H1 (cell line): ENCODE results near the gene TFDP1. TPM values are rescaled to one million over a fixed set of nuclear protein-coding genes. Genes with fewer than 3 reads are reported as not detected.
A peak's percentile ranks its signal among the peaks of the same experiment; 100 is the strongest.

ENCODE experiments used
- CTCF ChIA-PET: fragments of 300-600 bp; sonication (Branson Sonifier 250); formaldehyde crosslinking; loops from one replicate; lab custom pipeline; 2021; ENCODE audit not compliant: partially characterized antibody; lab: Charles Lee
- POLR2A ChIA-PET: fragments of 300-600 bp; sonication (Branson Sonifier 250); formaldehyde crosslinking; loops from one replicate; lab custom pipeline; 2021; ENCODE audit warnings: inconsistent platforms; ENCODE audit not compliant: partially characterized antibody; lab: Charles Lee
- DNase-seq, 2 experiments: peaks; one replicate each; pipeline versions ENCODE4 v3.0.0 to v3.0.0-alpha.2; 2010 to 2022; ENCODE audit warnings: low spot score in 2 of 2, low read depth in 1 of 2, mixed read lengths in 1 of 2
- FAIRE-seq: peaks from 2 replicates; lab custom pipeline; 2011; peaks lifted over from hg19 to GRCh38; lab: Jason Lieb, UNC
- H2AFZ ChIP-seq: 2 replicates; pipeline ENCODE4 v1.8.1; 2012; ENCODE audit warnings: low read length, inconsistent platforms
- H2AK5ac ChIP-seq: 2 replicates; pipeline ENCODE4 v1.6.1; 2013; ENCODE audit warnings: low read depth, low read length
- H2BK120ac ChIP-seq: replicated peaks from 2 replicates; pipeline ENCODE3; 2013; ENCODE audit warnings: low read depth, low read length, inconsistent platforms
- H2BK12ac ChIP-seq: 2 replicates; pipeline ENCODE4 v1.6.1; 2013; ENCODE audit warnings: low read depth, low read length
- H2BK15ac ChIP-seq: 2 replicates; pipeline ENCODE4 v1.6.1; 2013; ENCODE audit warnings: low read length
- H2BK20ac ChIP-seq: 2 replicates; pipeline ENCODE4 v1.6.1; 2013; ENCODE audit warnings: low read length
- H2BK5ac ChIP-seq: 2 replicates; pipeline ENCODE4 v1.6.1; 2013; ENCODE audit warnings: low read depth, low read length
- H3K14ac ChIP-seq: 2 replicates; pipeline ENCODE4 v1.6.1; 2013; ENCODE audit warnings: inconsistent platforms; ENCODE audit not compliant: insufficient read length
- H3K18ac ChIP-seq: 2 replicates; pipeline ENCODE4 v1.6.1; 2013; ENCODE audit warnings: low read length; ENCODE audit errors: extremely low read depth
- H3K23ac ChIP-seq: 2 replicates; pipeline ENCODE4 v1.6.1; 2013; ENCODE audit warnings: inconsistent platforms; ENCODE audit not compliant: insufficient read length
- H3K23me2 ChIP-seq: 2 replicates; pipeline ENCODE4 v1.6.1; 2013; ENCODE audit warnings: low read depth, low read length
- H3K27ac ChIP-seq: 2 replicates; pipeline ENCODE4 v1.6.1; 2011; ENCODE audit warnings: low read depth, low read length, inconsistent platforms
- H3K27me3 ChIP-seq, 4 experiments: replicated peaks in 1 of 4; 1 replicate in 1 of 4; 2 replicates in 3 of 4; pipeline versions ENCODE4 v1.6.1 to v1.8.1; 2011 to 2013; ENCODE audit warnings: low read length in 3 of 4, mild to moderate bottlenecking in 3 of 4, inconsistent platforms in 2 of 4, mixed read lengths in 2 of 4, moderate library complexity in 1 of 4; ENCODE audit not compliant: control insufficient read depth in 3 of 4, insufficient read depth in 3 of 4; ENCODE audit errors: extremely low read depth in 1 of 4
- H3K36me3 ChIP-seq, 4 experiments: 2 replicates each; pipeline versions ENCODE4 v1.6.1 to v1.8.1; 2011 to 2013; ENCODE audit warnings: mild to moderate bottlenecking in 4 of 4, low read length in 3 of 4, moderate library complexity in 2 of 4, control low read depth in 1 of 4, inconsistent platforms in 1 of 4; ENCODE audit not compliant: insufficient read depth in 4 of 4, control insufficient read depth in 2 of 4
- H3K4ac ChIP-seq: replicated peaks from 2 replicates; pipeline ENCODE3; 2013; ENCODE audit warnings: low read length, low read depth, mixed read lengths, inconsistent platforms; ENCODE audit not compliant: insufficient read length
- H3K4me1 ChIP-seq, 4 experiments: replicated peaks in 1 of 4; 1 replicate in 1 of 4; 2 replicates in 3 of 4; pipeline versions ENCODE4 v1.6.1 to v1.8.1; 2011 to 2013; ENCODE audit warnings: low read length in 3 of 4, inconsistent platforms in 2 of 4, mixed read lengths in 1 of 4; ENCODE audit not compliant: insufficient read depth in 4 of 4, control insufficient read depth in 3 of 4
- H3K4me2 ChIP-seq, 2 experiments: 2 replicates each; pipeline versions ENCODE4 v1.6.1 to v1.8.1; 2011 to 2013; ENCODE audit warnings: low read depth in 2 of 2, low read length in 2 of 2, control low read depth in 1 of 2, inconsistent platforms in 1 of 2, mild to moderate bottlenecking in 1 of 2; ENCODE audit not compliant: insufficient read depth in 1 of 2
- H3K4me3 ChIP-seq, 4 experiments: fragments of 200-600, 300-600 bp in 1 of 4; sonication (generic), shearing (Covaris generic), sonication (Bioruptor Twin) in 1 of 4; 2 replicates each; pipeline versions ENCODE4 v1.5.1 to v1.8.1; 2011 to 2016; ENCODE audit warnings: low read length in 4 of 4, low read depth in 3 of 4, control low read depth in 2 of 4, inconsistent platforms in 2 of 4, mild to moderate bottlenecking in 2 of 4, mixed read lengths in 1 of 4, moderate library complexity in 1 of 4; ENCODE audit not compliant: insufficient read depth in 2 of 4; ENCODE audit errors: extremely low read depth in 1 of 4
- H3K56ac ChIP-seq: replicated peaks from 2 replicates; pipeline ENCODE3; 2013; ENCODE audit warnings: low read depth, mild to moderate bottlenecking, mixed read lengths, low read length, inconsistent platforms; ENCODE audit not compliant: insufficient read length
- H3K79me1 ChIP-seq: 2 replicates; pipeline ENCODE4 v1.6.1; 2013; ENCODE audit warnings: low read depth, low read length, control low read depth
- H3K79me2 ChIP-seq, 2 experiments: 2 replicates each; pipeline versions ENCODE4 v1.6.1 to v1.8.1; 2012 to 2013; ENCODE audit warnings: low read length in 2 of 2, mild to moderate bottlenecking in 2 of 2, inconsistent platforms in 1 of 2; ENCODE audit not compliant: insufficient read depth in 2 of 2, control insufficient read depth in 1 of 2
- H3K9ac ChIP-seq, 4 experiments: replicated peaks in 1 of 4; 1 replicate in 1 of 4; 2 replicates in 3 of 4; pipeline versions ENCODE4 v1.6.1 to v1.8.1; 2011 to 2013; ENCODE audit warnings: low read depth in 3 of 4, low read length in 3 of 4, control low read depth in 2 of 4, mild to moderate bottlenecking in 2 of 4, moderate library complexity in 2 of 4, inconsistent platforms in 1 of 4; ENCODE audit errors: extremely low read depth in 1 of 4
- H3K9me3 ChIP-seq, 2 experiments: 2 replicates each; pipeline versions ENCODE4 v1.6.1 to v1.8.1; 2012 to 2013; ENCODE audit warnings: mild to moderate bottlenecking in 2 of 2, moderate library complexity in 2 of 2, control low read depth in 1 of 2, inconsistent platforms in 1 of 2, low read depth in 1 of 2, low read length in 1 of 2, mixed read lengths in 1 of 2; ENCODE audit not compliant: insufficient read depth in 2 of 2
- H4K20me1 ChIP-seq, 2 experiments: replicated peaks in 1 of 2; 2 replicates each; pipeline versions ENCODE3 to v1.8.1; 2011 to 2013; ENCODE audit warnings: inconsistent platforms in 2 of 2, low read length in 2 of 2, mild to moderate bottlenecking in 1 of 2; ENCODE audit not compliant: insufficient read depth in 2 of 2, control insufficient read depth in 1 of 2
- H4K5ac ChIP-seq: 2 replicates; pipeline ENCODE4 v1.6.1; 2013; ENCODE audit warnings: low read length, low read depth, mixed read lengths, inconsistent platforms; ENCODE audit not compliant: insufficient read length
- H4K8ac ChIP-seq: 2 replicates; pipeline ENCODE4 v1.8.0; 2013; ENCODE audit warnings: mild to moderate bottlenecking, moderate library complexity, low read length, inconsistent platforms; ENCODE audit not compliant: insufficient read depth; ENCODE audit errors: extremely low read depth
- H4K91ac ChIP-seq: replicated peaks from 2 replicates; pipeline ENCODE3; 2013; ENCODE audit warnings: low read length, mixed read lengths, inconsistent platforms; ENCODE audit not compliant: insufficient read length
- ATF2 ChIP-seq: IDR thresholded peaks from 2 replicates; pipeline ENCODE4 v1.6.1; 2012; ENCODE audit warnings: low read length, inconsistent platforms
- ATF3 ChIP-seq: IDR thresholded peaks from 2 replicates; pipeline ENCODE4 v1.6.1; 2011; ENCODE audit warnings: low read depth, mild to moderate bottlenecking, low read length; ENCODE audit not compliant: insufficient read depth
- BRCA1 ChIP-seq: IDR thresholded peaks from 2 replicates; pipeline ENCODE4 v1.6.1; 2012; ENCODE audit warnings: low read depth, low read length, improper control_type of control experiment
- GABPA ChIP-seq: IDR thresholded peaks from 2 replicates; pipeline ENCODE4 v1.6.1; 2011; ENCODE audit warnings: mild to moderate bottlenecking, low read length, moderate library complexity, borderline replicate concordance; ENCODE audit not compliant: insufficient read depth
- JUND ChIP-seq: IDR thresholded peaks from 2 replicates; pipeline ENCODE4 v1.6.1; 2011; ENCODE audit warnings: mild to moderate bottlenecking, improper control_type of control experiment, low read length
- RNF2 ChIP-seq: fragments of 200-900, 300-1000 bp; sonication (generic); IDR thresholded peaks from 2 replicates; pipeline ENCODE4 v1.7.1; 2016; ENCODE audit warnings: borderline replicate concordance, low read depth, mild to moderate bottlenecking, antibody characterized with exemption, low read length; ENCODE audit not compliant: poor library complexity, severe bottlenecking; ENCODE audit errors: missing control alignments
- RXRA ChIP-seq: IDR thresholded peaks from 2 replicates; pipeline ENCODE4 v1.6.1; 2011; ENCODE audit warnings: low read depth, mild to moderate bottlenecking, low read length, moderate library complexity; ENCODE audit not compliant: insufficient read depth
- TAF7 ChIP-seq: optimal IDR thresholded peaks from 2 replicates; pipeline ENCODE3; 2011; ENCODE audit warnings: low read depth, mild to moderate bottlenecking, inconsistent platforms, low read length, moderate library complexity, borderline replicate concordance
- WGBS, 2 experiments: shearing (Covaris generic) in 1 of 2; methylation state at CpG; one replicate each; pipeline versions ENCODE4 v1.1.6 to v1.1.7; 2013 to 2015; ENCODE audit warnings: low lambda C conversion rate in 2 of 2, mixed read lengths in 2 of 2, inconsistent platforms in 1 of 2, low coverage in 1 of 2, missing lambda C conversion rate in 1 of 2; ENCODE audit not compliant: insufficient replicate concordance in 2 of 2, insufficient coverage in 1 of 2, insufficient read length in 1 of 2; ENCODE audit errors: extremely low coverage in 1 of 2, missing lambda C conversion rate in 1 of 2; 5-methylcytosine and 5-hydroxymethylcytosine counted together
- polyA plus RNA-seq, 7 experiments: library from polyadenylated mRNA; depleted of rRNA in 3 of 7; stranded (reverse) in 5 of 7; unstranded in 2 of 7; fragments of >200 nt in 5 of 7; fragments of 200-250 nt in 2 of 7; gene quantifications; 1 replicate in 5 of 7; 2 replicates in 1 of 7; 4 replicates in 1 of 7; pipeline versions ENCODE4 v1.2.1 to v1.2.3, GENCODE V29; 2011 to 2013; ENCODE audit warnings: missing spikeins in 2 of 7, mixed read lengths in 2 of 7
- total RNA-seq: library from RNA; stranded (reverse); fragmentation: NEBNext Ultra II Directional; extraction: Animal tissue kit (Norgen Biotek cat#: 25700); gene quantifications from 2 replicates; pipeline ENCODE4 v1.2.1, GENCODE V29; 2021

The TFDP1 gene
- total and polyA plus RNA-seq, 2 of the 8 experiments (the other 6 are each of a cell fraction or from before 2014, with no cell fraction given) = 43.6 to 81.9 TPM

- FAIRE-seq = no peak
- ChIA-PET CTCF (interaction anchor here (0.5 to 1.9 kb wide), 10 partner anchors 8 to 201 kb away, joined by 3 to 5 read pairs (median 3); no protein-coding TSS in a partner anchor), POLR2A (interaction anchor here (1.3 to 1.6 kb wide), 2 partner anchors 9 to 49 kb away, joined by 3 to 5 read pairs; no protein-coding TSS in a partner anchor)
- TF ChIP-seq JUND = no peak
- TF ChIP-seq BRCA1 = no peak
- no peak for TF ChIP-seq TAF7
- TF ChIP-seq ATF2 = no peak
- TF ChIP-seq RNF2 = no peak
- no peak for TF ChIP-seq RXRA
- TF ChIP-seq GABPA = no peak
- TF ChIP-seq ATF3 = no peak
Observed at GRCh38 chr13:113544071-113544891, 40.3 kb upstream of the TFDP1 start.

More at GRCh38 chr13:113544071-113544891, 40.3 kb upstream of the TFDP1 start:
- Histone ChIP-seq H3K4me3 (no peak overlapping the region), H3K79me1 (peaks cover 10% of the 10 kb centered on the region), H3K14ac (no peak overlapping the region), H3K36me3 (peaks cover 0 to 4% (median under 1%) of the 10 kb centered on the region in 4 experiments; a peak in 3 of 8 replicates), H3K9me3 (no peaks in the 10 kb centered on the region), H2BK120ac (no peak overlapping the region), H3K27me3 (no peaks in the 10 kb centered on the region), H4K91ac (no peak overlapping the region), H2BK12ac (no peak overlapping the region), H2BK20ac (no peak overlapping the region), H3K56ac (no peak overlapping the region), H4K20me1 (peaks cover 3 to 12% of the 10 kb centered on the region in 2 experiments), H3K23ac (no peak overlapping the region), H2BK5ac (no peak overlapping the region), H3K27ac (no peak overlapping the region), H3K4me2 (no peak overlapping the region), H3K23me2 (no peaks in the 10 kb centered on the region), H3K4me1 (peaks cover 0 to 4% (median 0%) of the 10 kb centered on the region in 4 experiments; a peak in 2 of 7 replicates), H2AFZ (no peak overlapping the region), H3K4ac (no peak overlapping the region), H3K79me2 (peaks cover 0 to 18% of the 10 kb centered on the region in 2 experiments; a peak in 1 of 4 replicates), H3K18ac (no peak overlapping the region), H2AK5ac (no peak overlapping the region), H3K9ac (no peak overlapping the region), H4K8ac (peak overlapping the region; percentile 60; the same call in 1 of the 2 replicates), H2BK15ac (no peak overlapping the region), H4K5ac (no peak overlapping the region)
- no peak for DNase-seq
- WGBS, 2 experiments = 94% methylated on average over 34 of the region's 37 CpGs; no CpG with 5 or more reads in 1 of the 2 experiments
